ENCODE data around the gene TCL1B.

The TCL1B gene

GRCh38 chr14:95649230-95649629 is 37.0 kb upstream of the TCL1B start:
- H3K4me3 ChIP-seq (ENCODE audit: low read depth, low read length): no peak overlapping the region
- H3K9me3 ChIP-seq (ENCODE audit: control insufficient read depth, insufficient read depth, low read depth, low read length): no peaks in the 10 kb centered on the region
- CTCF ChIA-PET: no interaction called here

DNA sequence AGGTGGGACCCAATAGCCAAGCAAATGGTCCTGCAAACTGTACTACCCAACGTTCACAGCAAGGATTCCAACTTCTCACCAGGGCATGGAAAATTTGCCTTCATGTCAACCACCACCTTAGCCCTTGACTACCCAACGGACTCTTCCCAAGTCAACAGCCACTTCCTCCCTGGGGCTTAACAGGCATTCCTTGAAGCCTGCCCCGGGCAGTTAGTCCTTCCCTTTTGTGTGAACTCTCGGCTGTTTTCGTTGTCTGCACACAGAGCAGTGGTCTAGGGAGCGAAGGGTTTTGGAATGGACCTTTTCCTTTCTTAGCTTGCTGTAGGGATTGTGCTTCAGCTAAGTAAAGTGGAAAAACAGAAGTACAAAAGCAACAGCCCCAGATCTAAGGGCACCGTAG is 35.2 kb upstream of the TCL1B start:
- ChIA-PET CTCF (interaction anchor here (0.7 kb wide), 1 partner anchor 1035 kb away, joined by 3 read pairs; no protein-coding TSS in a partner anchor), POLR2A (no interaction called here)
- Histone ChIP-seq H3K36me3 (ENCODE audit: control insufficient read depth in 2 of 2, insufficient read depth in 1 of 2, low read length in 2 of 2) (no peaks in the 10 kb centered on the region), H3K4me3 (ENCODE audit: low read depth, low read length) (no peak overlapping the region), H3K9me3 (ENCODE audit: control insufficient read depth, insufficient read depth, low read depth, low read length) (no peaks in the 10 kb centered on the region), H3K27ac (ENCODE audit: extremely low read depth, low read depth, low read length) (no peak overlapping the region), H3K4me1 (ENCODE audit: control insufficient read depth, insufficient read depth, low read length) (peaks cover 8% of the 10 kb centered on the region)
- TF ChIP-seq SCRT1 (tag by site-specific recombination; IDR thresholded peaks at IDR 0.05; ENCODE audit: borderline replicate concordance) (0 out of 2 replicates have a peak, but pooled peaks have one; percentile 29), ZNF548 (tag by site-specific recombination; IDR thresholded peaks at IDR 0.05) (no peak), ZNF677 (tag by site-specific recombination; IDR thresholded peaks at IDR 0.05) (no peak)

More at GRCh38 chr14:95649230-95649629, 37.0 kb upstream of the TCL1B start:
- no peak overlapping the region for H3K27ac ChIP-seq (ENCODE audit: extremely low read depth, low read depth, low read length)
- POLR2A ChIA-PET: no interaction called here
- no peak for TF ChIP-seq ZNF175 (tag by site-specific recombination; IDR thresholded peaks at IDR 0.05)
- TF ChIP-seq ZNF18 (tag by site-specific recombination; IDR thresholded peaks at IDR 0.05): no peak
- no peak for TF ChIP-seq ZNF677 (tag by site-specific recombination; IDR thresholded peaks at IDR 0.05)
- TF ChIP-seq ZNF350 (tag by site-specific recombination; IDR thresholded peaks at IDR 0.05): no peak
- no peak for TF ChIP-seq ZNF132 (tag by site-specific recombination; IDR thresholded peaks at IDR 0.05; ENCODE audit: borderline replicate concordance)
- TF ChIP-seq SCRT1 (tag by site-specific recombination; IDR thresholded peaks at IDR 0.05; ENCODE audit: borderline replicate concordance): no peak
- no peak for TF ChIP-seq PRDM4 (tag by site-specific recombination; IDR thresholded peaks at IDR 0.05)
- no peak for TF ChIP-seq ZNF335 (tag by site-specific recombination; conservative IDR thresholded peaks at IDR 0.05)
- TF ChIP-seq MEIS1 (CRISPR knock-in tag; IDR thresholded peaks at IDR 0.05; ENCODE audit: borderline replicate concordance): no peak
- TF ChIP-seq, protein P1, sequence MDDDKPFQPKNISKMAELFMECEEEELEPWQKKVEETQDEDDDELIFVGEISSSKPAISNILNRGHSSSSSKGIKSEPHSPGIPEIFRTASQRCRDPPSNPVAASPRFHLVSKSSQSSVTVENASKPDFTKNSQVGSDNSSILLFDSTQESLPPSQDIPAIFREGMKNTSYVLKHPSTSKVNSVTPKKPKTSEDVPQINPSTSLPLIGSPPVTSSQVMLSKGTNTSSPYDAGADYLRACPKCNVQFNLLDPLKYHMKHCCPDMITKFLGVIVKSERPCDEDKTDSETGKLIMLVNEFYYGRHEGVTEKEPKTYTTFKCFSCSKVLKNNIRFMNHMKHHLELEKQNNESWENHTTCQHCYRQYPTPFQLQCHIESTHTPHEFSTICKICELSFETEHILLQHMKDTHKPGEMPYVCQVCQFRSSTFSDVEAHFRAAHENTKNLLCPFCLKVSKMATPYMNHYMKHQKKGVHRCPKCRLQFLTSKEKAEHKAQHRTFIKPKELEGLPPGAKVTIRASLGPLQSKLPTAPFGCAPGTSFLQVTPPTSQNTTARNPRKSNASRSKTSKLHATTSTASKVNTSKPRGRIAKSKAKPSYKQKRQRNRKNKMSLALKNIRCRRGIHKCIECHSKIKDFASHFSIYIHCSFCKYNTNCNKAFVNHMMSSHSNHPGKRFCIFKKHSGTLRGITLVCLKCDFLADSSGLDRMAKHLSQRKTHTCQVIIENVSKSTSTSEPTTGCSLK (tag by site-specific recombination; IDR thresholded peaks at IDR 0.05): no peak
- TF ChIP-seq ZNF768 (tag by site-specific recombination; IDR thresholded peaks at IDR 0.05): no peak
- TF ChIP-seq ZSCAN16 (tag by site-specific recombination; IDR thresholded peaks at IDR 0.05): no peak
- TF ChIP-seq YY2 (tag by site-specific recombination; IDR thresholded peaks at IDR 0.05): no peak
- H3K4me1 ChIP-seq (ENCODE audit: control insufficient read depth, insufficient read depth, low read length): peaks cover 8% of the 10 kb centered on the region
- no peaks in the 10 kb centered on the region for H3K36me3 ChIP-seq (ENCODE audit: control insufficient read depth in 2 of 2, insufficient read depth in 1 of 2, low read length in 2 of 2)

DNA sequence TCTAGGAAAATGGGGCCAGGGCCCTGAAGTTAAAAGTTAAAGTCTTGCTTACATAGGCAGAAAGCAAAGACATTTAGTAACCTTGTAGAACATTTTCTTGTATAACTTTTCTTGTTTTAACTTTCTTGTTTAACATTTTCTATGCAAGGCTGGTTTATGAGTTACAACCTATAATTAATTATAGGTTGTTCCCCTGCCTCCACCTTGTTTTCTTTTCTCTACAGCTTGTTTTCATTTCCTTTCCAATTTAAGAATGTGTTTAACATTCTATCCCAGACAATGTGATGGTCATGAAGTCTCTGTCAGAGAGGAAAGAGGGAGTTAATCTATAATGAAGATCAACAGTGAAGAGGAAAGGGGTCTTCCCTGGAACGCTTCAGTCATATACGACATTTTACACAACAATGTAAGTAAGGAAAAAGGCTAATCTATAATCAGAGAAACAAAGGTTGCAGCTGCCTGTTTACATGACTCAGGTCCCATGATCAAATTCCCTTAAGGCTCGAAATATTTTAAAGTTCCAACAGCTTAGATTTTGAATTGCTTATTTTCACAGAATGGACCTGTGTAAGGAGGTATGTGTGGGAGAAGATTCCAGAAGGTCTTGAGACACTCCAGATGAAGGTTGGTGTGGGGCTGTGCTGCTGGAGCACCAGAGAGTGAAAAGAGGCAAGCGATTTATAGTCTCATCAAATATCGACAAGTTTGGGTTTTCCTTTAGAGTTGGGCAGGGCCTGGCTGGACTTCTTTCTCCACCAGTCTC is 34.2 kb upstream of the TCL1B start:
- ChIA-PET CTCF (interaction anchor here (0.7 kb wide), 1 partner anchor 75 kb away, joined by 3 read pairs; no protein-coding TSS in a partner anchor), POLR2A (no interaction called here)
- H3K4me3 ChIP-seq (ENCODE audit: low read depth, low read length): no peak overlapping the region
- H3K36me3 ChIP-seq (ENCODE audit: control insufficient read depth in 2 of 2, insufficient read depth in 1 of 2, low read length in 2 of 2): no peaks in the 10 kb centered on the region
- no peaks in the 10 kb centered on the region for H3K9me3 ChIP-seq (ENCODE audit: control insufficient read depth, insufficient read depth, low read depth, low read length)
- no peak overlapping the region for H3K27ac ChIP-seq (ENCODE audit: extremely low read depth, low read depth, low read length)
- H3K4me1 ChIP-seq (ENCODE audit: control insufficient read depth, insufficient read depth, low read length): peaks cover 8% of the 10 kb centered on the region
- TF ChIP-seq ZNF132 (tag by site-specific recombination; IDR thresholded peaks at IDR 0.05; ENCODE audit: borderline replicate concordance): no peak
- no peak for TF ChIP-seq GLI2 (tag by site-specific recombination; IDR thresholded peaks at IDR 0.05; ENCODE audit: borderline replicate concordance, low read depth)
- no peak for TF ChIP-seq HOXC10 (CRISPR knock-in tag; IDR thresholded peaks at IDR 0.05)
- TF ChIP-seq ZNF610 (tag by site-specific recombination; IDR thresholded peaks at IDR 0.05; ENCODE audit: borderline replicate concordance): no peak
- TF ChIP-seq ZNF266 (tag by site-specific recombination; IDR thresholded peaks at IDR 0.05; ENCODE audit: low read depth): no peak
- TF ChIP-seq, protein P2, sequence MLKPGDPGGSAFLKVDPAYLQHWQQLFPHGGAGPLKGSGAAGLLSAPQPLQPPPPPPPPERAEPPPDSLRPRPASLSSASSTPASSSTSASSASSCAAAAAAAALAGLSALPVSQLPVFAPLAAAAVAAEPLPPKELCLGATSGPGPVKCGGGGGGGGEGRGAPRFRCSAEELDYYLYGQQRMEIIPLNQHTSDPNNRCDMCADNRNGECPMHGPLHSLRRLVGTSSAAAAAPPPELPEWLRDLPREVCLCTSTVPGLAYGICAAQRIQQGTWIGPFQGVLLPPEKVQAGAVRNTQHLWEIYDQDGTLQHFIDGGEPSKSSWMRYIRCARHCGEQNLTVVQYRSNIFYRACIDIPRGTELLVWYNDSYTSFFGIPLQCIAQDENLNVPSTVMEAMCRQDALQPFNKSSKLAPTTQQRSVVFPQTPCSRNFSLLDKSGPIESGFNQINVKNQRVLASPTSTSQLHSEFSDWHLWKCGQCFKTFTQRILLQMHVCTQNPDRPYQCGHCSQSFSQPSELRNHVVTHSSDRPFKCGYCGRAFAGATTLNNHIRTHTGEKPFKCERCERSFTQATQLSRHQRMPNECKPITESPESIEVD (tag by site-specific recombination; IDR thresholded peaks at IDR 0.05): no peak
- no peak for TF ChIP-seq ZNF645 (tag by site-specific recombination; IDR thresholded peaks at IDR 0.05)
- no peak for TF ChIP-seq ZEB2 (tag by site-specific recombination; IDR thresholded peaks at IDR 0.05)
